Endodermal cell (in vitro differentiated cells): ENCODE results near the gene ZNF275. TPM values are rescaled to one million over a fixed set of nuclear protein-coding genes. Genes with fewer than 3 reads are reported as not detected.

ENCODE experiments used
- DNase-seq: peaks from one replicate; pipeline ENCODE4 v3.0.0-alpha.2; 2017
- H3K27ac ChIP-seq: 2 replicates; pipeline ENCODE4 v1.5.1; 2013; ENCODE audit warnings: mild to moderate bottlenecking, low read depth, low read length, moderate library complexity
- H3K27me3 ChIP-seq: 2 replicates; pipeline ENCODE4 v1.6.1; 2013; ENCODE audit warnings: mild to moderate bottlenecking, low read length, moderate library complexity; ENCODE audit not compliant: insufficient read depth, control insufficient read depth, poor library complexity, severe bottlenecking
- H3K36me3 ChIP-seq: 2 replicates; pipeline ENCODE4 v1.7.0; 2013; ENCODE audit warnings: mild to moderate bottlenecking, low read length, moderate library complexity; ENCODE audit not compliant: control insufficient read depth, insufficient read depth
- H3K4me1 ChIP-seq: one replicate; pipeline ENCODE4 v1.7.0; 2013; ENCODE audit warnings: low read length; ENCODE audit not compliant: control insufficient read depth, insufficient read depth
- H3K4me3 ChIP-seq: 2 replicates; pipeline ENCODE4 v1.5.1; 2013; ENCODE audit warnings: mild to moderate bottlenecking, low read length, moderate library complexity
- H3K9ac ChIP-seq: 2 replicates; pipeline ENCODE4 v1.6.1; 2013; ENCODE audit warnings: mild to moderate bottlenecking, low read length, moderate library complexity; ENCODE audit not compliant: poor library complexity, severe bottlenecking; ENCODE audit errors: extremely low read depth
- H3K9me3 ChIP-seq: 2 replicates; pipeline ENCODE4 v1.6.1; 2013; ENCODE audit warnings: mild to moderate bottlenecking, low read length, moderate library complexity; ENCODE audit not compliant: control insufficient read depth
- H3K27ac Mint-ChIP-seq: 2 replicates; pipeline ENCODE4 v1.8.0; 2020; ENCODE audit warnings: mixed read lengths
- H3K27me3 Mint-ChIP-seq: 2 replicates; pipeline ENCODE4 v1.8.0; 2021; ENCODE audit warnings: mild to moderate bottlenecking, mixed read lengths; ENCODE audit not compliant: insufficient read depth
- H3K36me3 Mint-ChIP-seq: 2 replicates; pipeline ENCODE4 v1.8.0; 2020; ENCODE audit warnings: low read depth, mixed read lengths
- H3K4me1 Mint-ChIP-seq: 2 replicates; pipeline ENCODE4 v1.8.0; 2020; ENCODE audit warnings: mixed read lengths
- H3K4me3 Mint-ChIP-seq: 2 replicates; pipeline ENCODE4 v1.8.0; 2020; ENCODE audit warnings: mild to moderate bottlenecking, moderate library complexity, mixed read lengths
- H3K9me3 Mint-ChIP-seq: 2 replicates; pipeline ENCODE4 v1.8.0; 2020; ENCODE audit warnings: mild to moderate bottlenecking, mixed read lengths
- CTCF ChIP-seq: fragments of 200-600 bp; sonication (generic); conservative IDR thresholded peaks from 2 replicates; pipeline ENCODE4 v1.5.0; 2021; ENCODE audit warnings: antibody characterized with exemption, mild to moderate bottlenecking
- WGBS, 2 experiments: methylation state at CpG; one replicate each; pipeline versions ENCODE4 v1.1.5 to v1.1.7; 2013; ENCODE audit warnings: missing lambda C conversion rate in 2 of 2, mixed read lengths in 1 of 2; ENCODE audit not compliant: insufficient coverage in 1 of 2, insufficient read length in 1 of 2; 5-methylcytosine and 5-hydroxymethylcytosine counted together
- total RNA-seq, 2 donors: library from RNA; stranded (reverse); fragmentation: NEBNext Ultra II Directional in 1 of 2; extraction: Animal tissue kit (Norgen Biotek cat#: 25700) in 1 of 2; gene quantifications; 2 replicates in 1 of 2; 3 replicates in 1 of 2; pipeline ENCODE4 v1.2.1, GENCODE V29; 2021

ZNF275 gene
- total RNA-seq, 2 donors from 2014 or later = 11.0 to 12.6 TPM

GRCh38 chrX:153366878-153367538 lies 33.1 kb downstream of the ZNF275 start:
- H3K9me3 Mint-ChIP-seq = peaks cover 40% of the 10 kb centered on the region
- H3K9me3 ChIP-seq = no peaks in the 10 kb centered on the region
- no peak for TF ChIP-seq CTCF
- H3K4me1 Mint-ChIP-seq = no peaks in the 10 kb centered on the region
- no peaks in the 10 kb centered on the region for H3K4me1 ChIP-seq
- DNase-seq = no peak
- no peaks in the 10 kb centered on the region for H3K27me3 Mint-ChIP-seq
- H3K36me3 ChIP-seq = no peaks in the 10 kb centered on the region
- no peak overlapping the region for H3K27ac Mint-ChIP-seq
- H3K27me3 ChIP-seq = no peaks in the 10 kb centered on the region
- WGBS, 2 experiments = 90% methylated on average over 3 of the region's 5 CpGs; no CpG with 5 or more reads in 1 of the 2 experiments
- no peak overlapping the region for H3K9ac ChIP-seq
- H3K27ac ChIP-seq = no peak overlapping the region
- H3K4me3 ChIP-seq = no peak overlapping the region
- H3K36me3 Mint-ChIP-seq = no peaks in the 10 kb centered on the region
- H3K4me3 Mint-ChIP-seq = no peak overlapping the region

- Histone ChIP-seq H3K27me3 (no peaks in the 10 kb centered on the region), H3K4me3 (no peak overlapping the region), H3K9me3 (no peaks in the 10 kb centered on the region), H3K27ac (no peak overlapping the region), H3K9ac (no peak overlapping the region), H3K4me1 (no peaks in the 10 kb centered on the region), H3K36me3 (no peaks in the 10 kb centered on the region)
- Mint-ChIP-seq H3K36me3 (no peaks in the 10 kb centered on the region), H3K27ac (no peak overlapping the region), H3K27me3 (no peaks in the 10 kb centered on the region), H3K4me3 (no peak overlapping the region), H3K9me3 (peaks cover 49% of the 10 kb centered on the region), H3K4me1 (no peaks in the 10 kb centered on the region)
- TF ChIP-seq CTCF = no peak
- DNase-seq = no peak
- 97% methylated on average over 3 of the region's 8 CpGs; no CpG with 5 or more reads in 1 of the 2 experiments for WGBS, 2 experiments
Observed at GRCh38 chrX:153370293-153371055, 36.5 kb downstream of the ZNF275 start.

GRCh38 chrX:153371256-153371655 lies 37.3 kb downstream of the ZNF275 start:
- 96% methylated on average over 3 of the region's 3 CpGs; no CpG with 5 or more reads in 1 of the 2 experiments for WGBS, 2 experiments
- DNase-seq = no peak
- H3K27ac Mint-ChIP-seq = no peak overlapping the region
- no peak overlapping the region for H3K4me3 Mint-ChIP-seq
- no peaks in the 10 kb centered on the region for H3K4me1 Mint-ChIP-seq
- no peaks in the 10 kb centered on the region for H3K9me3 ChIP-seq
- no peaks in the 10 kb centered on the region for H3K27me3 ChIP-seq
- H3K36me3 Mint-ChIP-seq = no peaks in the 10 kb centered on the region
- H3K27ac ChIP-seq = no peak overlapping the region
- no peak for TF ChIP-seq CTCF
- no peaks in the 10 kb centered on the region for H3K27me3 Mint-ChIP-seq
- H3K9me3 Mint-ChIP-seq = peaks cover 54% of the 10 kb centered on the region
- no peaks in the 10 kb centered on the region for H3K4me1 ChIP-seq
- no peak overlapping the region for H3K9ac ChIP-seq
- H3K36me3 ChIP-seq = no peaks in the 10 kb centered on the region
- H3K4me3 ChIP-seq = no peak overlapping the region
